Neuron (in vitro differentiated cells): Measurements from ENCODE around the gene LHFPL6.

Experiments
- H2AFZ ChIP-seq: one replicate; pipeline ENCODE4 v1.6.1; 2013; ENCODE audit warnings: low read depth, mild to moderate bottlenecking, inconsistent platforms, low read length, moderate library complexity
- H3K27me3 ChIP-seq: one replicate; pipeline ENCODE4 v1.6.1; 2013; ENCODE audit warnings: low read length; ENCODE audit not compliant: insufficient read depth
- H3K36me3 ChIP-seq: one replicate; pipeline ENCODE4 v1.6.1; 2013; ENCODE audit warnings: low read length; ENCODE audit not compliant: insufficient read depth
- H3K4me1 ChIP-seq: one replicate; pipeline ENCODE4 v1.6.1; 2013; ENCODE audit warnings: low read length; ENCODE audit not compliant: insufficient read depth
- H3K4me3 ChIP-seq: 2 replicates; pipeline ENCODE4 v1.5.1; 2013; ENCODE audit warnings: mild to moderate bottlenecking, low read length, moderate library complexity
- H3K9me3 ChIP-seq: one replicate; pipeline ENCODE4 v1.6.1; 2013; ENCODE audit warnings: low read length

Gene LHFPL6

GRCh38 chr13:39407138-39407537 lies 195.9 kb downstream of the LHFPL6 start:
- Histone ChIP-seq H3K4me1 (peaks cover 80% of the 10 kb centered on the region), H3K4me3 (no peak overlapping the region), H3K36me3 (no peaks in the 10 kb centered on the region), H2AFZ (no peak overlapping the region), H3K27me3 (no peaks in the 10 kb centered on the region), H3K9me3 (no peaks in the 10 kb centered on the region)

GRCh38 chr13:39406688-39407087 lies 196.3 kb downstream of the LHFPL6 start:
- Histone ChIP-seq H3K4me1 (peaks cover 77% of the 10 kb centered on the region), H3K9me3 (no peaks in the 10 kb centered on the region), H3K36me3 (no peaks in the 10 kb centered on the region), H3K4me3 (no peak overlapping the region), H2AFZ (no peak overlapping the region), H3K27me3 (no peaks in the 10 kb centered on the region)

GRCh38 chr13:39405596-39406205 lies 197.3 kb downstream of the LHFPL6 start:
- no peaks in the 10 kb centered on the region for H3K9me3 ChIP-seq
- H3K4me3 ChIP-seq = no peak overlapping the region
- no peaks in the 10 kb centered on the region for H3K27me3 ChIP-seq
- H3K4me1 ChIP-seq = peaks cover 74% of the 10 kb centered on the region
- no peaks in the 10 kb centered on the region for H3K36me3 ChIP-seq
- H2AFZ ChIP-seq = no peak overlapping the region

- H3K4me3 ChIP-seq = no peak overlapping the region
Measured at GRCh38 chr13:39405107-39405506, 197.9 kb downstream of the LHFPL6 start.

GRCh38 chr13:39403106-39403505 lies 199.9 kb downstream of the LHFPL6 start:
- Histone ChIP-seq H3K4me3 (no peak overlapping the region), H3K36me3 (no peaks in the 10 kb centered on the region), H3K27me3 (no peaks in the 10 kb centered on the region), H2AFZ (no peak overlapping the region), H3K4me1 (peaks cover 48% of the 10 kb centered on the region), H3K9me3 (peaks cover 3% of the 10 kb centered on the region)

More at GRCh38 chr13:39405107-39405506, 197.9 kb downstream of the LHFPL6 start:
- H2AFZ ChIP-seq = no peak overlapping the region
- H3K4me1 ChIP-seq = peaks cover 68% of the 10 kb centered on the region
- H3K9me3 ChIP-seq = no peaks in the 10 kb centered on the region
- H3K36me3 ChIP-seq = no peaks in the 10 kb centered on the region
- H3K27me3 ChIP-seq = no peaks in the 10 kb centered on the region

GRCh38 chr13:39402221-39402970 lies 200.6 kb downstream of the LHFPL6 start:
- Histone ChIP-seq H3K27me3 (no peaks in the 10 kb centered on the region), H3K4me3 (no peak overlapping the region), H2AFZ (no peak overlapping the region), H3K9me3 (peaks cover 3% of the 10 kb centered on the region), H3K4me1 (peaks cover 41% of the 10 kb centered on the region), H3K36me3 (no peaks in the 10 kb centered on the region)

GRCh38 chr13:39401756-39402155 lies 201.2 kb downstream of the LHFPL6 start:
- Histone ChIP-seq H3K27me3 (no peaks in the 10 kb centered on the region), H3K4me3 (no peak overlapping the region), H2AFZ (no peak overlapping the region), H3K4me1 (peaks cover 38% of the 10 kb centered on the region), H3K9me3 (peaks cover 3% of the 10 kb centered on the region), H3K36me3 (no peaks in the 10 kb centered on the region)

GRCh38 chr13:39401046-39401705 lies 201.8 kb downstream of the LHFPL6 start:
- no peak overlapping the region for H2AFZ ChIP-seq
- peaks cover 38% of the 10 kb centered on the region for H3K4me1 ChIP-seq
- no peaks in the 10 kb centered on the region for H3K36me3 ChIP-seq
- peaks cover 3% of the 10 kb centered on the region for H3K9me3 ChIP-seq
- H3K4me3 ChIP-seq = no peak overlapping the region
- no peaks in the 10 kb centered on the region for H3K27me3 ChIP-seq

GRCh38 chr13:39399102-39399501 lies 203.9 kb downstream of the LHFPL6 start:
- no peak overlapping the region for H3K4me3 ChIP-seq
- peaks cover 3% of the 10 kb centered on the region for H3K9me3 ChIP-seq
- no peak overlapping the region for H2AFZ ChIP-seq
- H3K27me3 ChIP-seq = no peaks in the 10 kb centered on the region
- peaks cover 36% of the 10 kb centered on the region for H3K4me1 ChIP-seq
- H3K36me3 ChIP-seq = no peaks in the 10 kb centered on the region

- Histone ChIP-seq H3K4me1 (peaks cover 29% of the 10 kb centered on the region), H2AFZ (no peak overlapping the region), H3K9me3 (peaks cover 3% of the 10 kb centered on the region), H3K36me3 (no peaks in the 10 kb centered on the region), H3K27me3 (no peaks in the 10 kb centered on the region), H3K4me3 (no peak overlapping the region)
Measured at GRCh38 chr13:39397896-39398265, 205.1 kb downstream of the LHFPL6 start.

- H3K27me3 ChIP-seq = no peaks in the 10 kb centered on the region
- no peak overlapping the region for H3K4me3 ChIP-seq
- no peak overlapping the region for H2AFZ ChIP-seq
- peaks cover 3% of the 10 kb centered on the region for H3K9me3 ChIP-seq
- H3K36me3 ChIP-seq = no peaks in the 10 kb centered on the region
- peaks cover 25% of the 10 kb centered on the region for H3K4me1 ChIP-seq
Measured at GRCh38 chr13:39397226-39397895, 205.6 kb downstream of the LHFPL6 start.

- H3K4me1 ChIP-seq = peaks cover 18% of the 10 kb centered on the region
- peaks cover 3% of the 10 kb centered on the region for H3K9me3 ChIP-seq
- no peaks in the 10 kb centered on the region for H3K27me3 ChIP-seq
- no peaks in the 10 kb centered on the region for H3K36me3 ChIP-seq
- H2AFZ ChIP-seq = no peak overlapping the region
- no peak overlapping the region for H3K4me3 ChIP-seq
Measured at GRCh38 chr13:39394796-39395678, 208.0 kb downstream of the LHFPL6 start.
